Trophoblast cell (in vitro differentiated cells and primary cell): Measurements from ENCODE around the gene FRMD5.

Source experiments
- DNase-seq, 2 donors: peaks; one replicate each; pipeline ENCODE4 v3.0.0-alpha.2; 2016
- H2AFZ ChIP-seq: 2 replicates; pipeline ENCODE4 v1.6.1; 2013; ENCODE audit warnings: low read length, moderate library complexity, mild to moderate bottlenecking; ENCODE audit not compliant: insufficient read depth, poor library complexity
- H2AK5ac ChIP-seq: 2 replicates; pipeline ENCODE4 v1.6.1; 2013; ENCODE audit warnings: mild to moderate bottlenecking, low read length
- H2BK120ac ChIP-seq: 2 replicates; pipeline ENCODE4 v1.6.1; 2013; ENCODE audit warnings: low read length, mild to moderate bottlenecking, moderate library complexity; ENCODE audit not compliant: insufficient read depth, poor library complexity
- H2BK12ac ChIP-seq: 2 replicates; pipeline ENCODE4 v1.6.1; 2013; ENCODE audit warnings: mild to moderate bottlenecking, low read length, moderate library complexity
- H2BK5ac ChIP-seq: 2 replicates; pipeline ENCODE4 v1.6.1; 2013; ENCODE audit warnings: low read length, low read depth, moderate library complexity, mild to moderate bottlenecking; ENCODE audit not compliant: poor library complexity
- H3K14ac ChIP-seq: 2 replicates; pipeline ENCODE4 v1.6.1; 2013; ENCODE audit warnings: mild to moderate bottlenecking, low read length
- H3K18ac ChIP-seq: 2 replicates; pipeline ENCODE4 v1.6.1; 2013; ENCODE audit warnings: mild to moderate bottlenecking, low read length
- H3K23ac ChIP-seq: 2 replicates; pipeline ENCODE4 v1.6.1; 2013; ENCODE audit warnings: low read length
- H3K27ac ChIP-seq: 2 replicates; pipeline ENCODE4 v1.5.1; 2013; ENCODE audit warnings: low read depth, mild to moderate bottlenecking, inconsistent platforms, low read length, moderate library complexity
- H3K27me3 ChIP-seq: 2 replicates; pipeline ENCODE4 v1.6.1; 2013; ENCODE audit warnings: inconsistent platforms, mild to moderate bottlenecking, low read length, moderate library complexity; ENCODE audit not compliant: insufficient read depth
- H3K36me3 ChIP-seq, 2 experiments: 1 replicate in 1 of 2; 2 replicates in 1 of 2; pipeline ENCODE4 v1.6.1; 2013; ENCODE audit warnings: low read length in 2 of 2, mild to moderate bottlenecking in 2 of 2, moderate library complexity in 1 of 2; ENCODE audit not compliant: insufficient read depth in 2 of 2, control insufficient read depth in 1 of 2
- H3K4ac ChIP-seq: 2 replicates; pipeline ENCODE4 v1.6.1; 2013; ENCODE audit warnings: low read depth, mild to moderate bottlenecking, low read length, moderate library complexity
- H3K4me1 ChIP-seq, 2 experiments: 1 replicate in 1 of 2; 2 replicates in 1 of 2; pipeline ENCODE4 v1.6.1; 2013; ENCODE audit warnings: low read length in 2 of 2, mild to moderate bottlenecking in 2 of 2, moderate library complexity in 1 of 2; ENCODE audit not compliant: insufficient read depth in 2 of 2, control insufficient read depth in 1 of 2
- H3K4me2 ChIP-seq: 2 replicates; pipeline ENCODE4 v1.6.1; 2013; ENCODE audit warnings: inconsistent platforms, mild to moderate bottlenecking, low read length, moderate library complexity
- H3K4me3 ChIP-seq: 2 replicates; pipeline ENCODE4 v1.5.1; 2013; ENCODE audit warnings: mild to moderate bottlenecking, low read depth, low read length, inconsistent platforms
- H3K79me1 ChIP-seq: one replicate; pipeline ENCODE4 v1.6.1; 2013; ENCODE audit warnings: low read length
- H3K79me2 ChIP-seq: 2 replicates; pipeline ENCODE4 v1.6.1; 2013; ENCODE audit warnings: low read length, mild to moderate bottlenecking; ENCODE audit not compliant: control insufficient read depth, insufficient read depth, poor library complexity
- H3K9ac ChIP-seq: 2 replicates; pipeline ENCODE4 v1.6.1; 2013; ENCODE audit warnings: mild to moderate bottlenecking, low read length
- H3K9me3 ChIP-seq: 2 replicates; pipeline ENCODE4 v1.6.1; 2013; ENCODE audit warnings: low read depth, mild to moderate bottlenecking, control low read depth, inconsistent platforms, low read length; ENCODE audit not compliant: insufficient read depth
- H4K12ac ChIP-seq: 2 replicates; pipeline ENCODE4 v1.6.1; 2013; ENCODE audit warnings: low read depth, mild to moderate bottlenecking, low read length, moderate library complexity
- H4K8ac ChIP-seq: 2 replicates; pipeline ENCODE4 v1.6.1; 2013; ENCODE audit warnings: low read depth, mild to moderate bottlenecking, low read length, moderate library complexity
- H4K91ac ChIP-seq: one replicate; pipeline ENCODE4 v1.6.1; 2013; ENCODE audit warnings: low read depth, mild to moderate bottlenecking, low read length, moderate library complexity
- WGBS: extraction: QIAGEN DNeasy Blood & Tissue Kit; methylation state at CpG from one replicate; pipeline ENCODE4 v1.1.7; 2013; ENCODE audit warnings: missing lambda C conversion rate; ENCODE audit not compliant: insufficient read length, insufficient coverage; ENCODE audit errors: extremely low coverage; 5-methylcytosine and 5-hydroxymethylcytosine counted together

The FRMD5 gene

DNA sequence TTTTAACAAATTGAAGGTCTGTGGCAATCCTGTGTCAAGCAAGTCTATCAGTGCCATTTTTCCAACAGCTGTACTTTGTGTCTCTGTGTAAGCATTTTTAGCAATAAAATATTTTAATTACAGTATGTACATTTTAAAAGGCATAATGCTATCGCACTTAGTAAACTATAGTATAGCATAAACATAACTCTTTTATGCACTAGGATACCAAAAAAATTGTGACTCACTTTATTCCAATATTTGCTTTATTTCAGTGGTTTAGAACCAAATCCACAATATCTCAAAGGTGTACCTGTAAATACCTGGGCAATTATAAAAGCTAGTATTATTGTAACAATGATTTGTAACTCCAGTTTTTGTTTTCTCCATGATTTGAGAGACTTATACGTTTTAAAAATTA lies 46.5 kb downstream of the FRMD5 start:
- no peaks in the 10 kb centered on the region for H3K79me2 ChIP-seq
- no peaks in the 10 kb centered on the region for H3K9me3 ChIP-seq
- no peak overlapping the region for H3K18ac ChIP-seq
- H2BK120ac ChIP-seq: no peak overlapping the region
- no peaks in the 10 kb centered on the region for H3K27me3 ChIP-seq
- H3K36me3 ChIP-seq: peaks cover 0 to 2% of the 10 kb centered on the region in 2 experiments
- H3K9ac ChIP-seq: no peak overlapping the region
- H3K79me1 ChIP-seq: no peaks in the 10 kb centered on the region
- H2AFZ ChIP-seq: no peak overlapping the region
- H3K4me1 ChIP-seq: no peaks in the 10 kb centered on the region
- no peak overlapping the region for H4K8ac ChIP-seq
- H3K14ac ChIP-seq: no peak overlapping the region
- H3K4ac ChIP-seq: no peak overlapping the region
- no peak overlapping the region for H3K23ac ChIP-seq
- no peak overlapping the region for H4K91ac ChIP-seq
- no peak overlapping the region for H3K4me2 ChIP-seq
- H2AK5ac ChIP-seq: no peak overlapping the region
- no peak overlapping the region for H4K12ac ChIP-seq
- WGBS: no CpG with 5 or more reads among the region's 2 CpGs
- no peak for DNase-seq
- no peak overlapping the region for H2BK5ac ChIP-seq
- H3K27ac ChIP-seq: no peak overlapping the region
- no peak overlapping the region for H3K4me3 ChIP-seq
- H2BK12ac ChIP-seq: no peak overlapping the region

- Histone ChIP-seq H3K4me1 (no peaks in the 10 kb centered on the region), H4K8ac (no peak overlapping the region), H3K4me2 (no peak overlapping the region), H2BK120ac (no peak overlapping the region), H3K9ac (no peak overlapping the region), H3K18ac (no peak overlapping the region), H4K12ac (no peak overlapping the region), H2BK12ac (no peak overlapping the region), H2AK5ac (no peak overlapping the region), H3K9me3 (no peaks in the 10 kb centered on the region), H3K23ac (no peak overlapping the region), H3K79me2 (no peaks in the 10 kb centered on the region), H4K91ac (no peak overlapping the region), H3K36me3 (peaks cover 0 to 2% of the 10 kb centered on the region in 2 experiments), H3K27ac (no peak overlapping the region), H3K4me3 (no peak overlapping the region), H3K27me3 (no peaks in the 10 kb centered on the region), H3K4ac (no peak overlapping the region), H3K79me1 (no peaks in the 10 kb centered on the region), H2BK5ac (no peak overlapping the region), H2AFZ (no peak overlapping the region), H3K14ac (no peak overlapping the region)
- no peak for DNase-seq
Measured at GRCh38 chr15:44147636-44148035, 47.4 kb downstream of the FRMD5 start.

- Histone ChIP-seq H3K4me3 (no peak overlapping the region), H4K91ac (no peak overlapping the region), H3K4me1 (no peaks in the 10 kb centered on the region), H3K18ac (no peak overlapping the region), H4K8ac (no peak overlapping the region), H3K9ac (no peak overlapping the region), H3K27ac (no peak overlapping the region), H3K36me3 (no peaks in the 10 kb centered on the region), H3K9me3 (no peaks in the 10 kb centered on the region), H2BK12ac (no peak overlapping the region), H3K79me2 (no peaks in the 10 kb centered on the region), H3K14ac (no peak overlapping the region), H2AK5ac (no peak overlapping the region), H4K12ac (no peak overlapping the region), H3K4me2 (no peak overlapping the region), H3K27me3 (no peaks in the 10 kb centered on the region), H3K79me1 (no peaks in the 10 kb centered on the region), H2BK5ac (no peak overlapping the region), H3K23ac (no peak overlapping the region), H3K4ac (no peak overlapping the region), H2AFZ (no peak overlapping the region), H2BK120ac (no peak overlapping the region)
- WGBS: no CpG with 5 or more reads among the region's 3 CpGs
- DNase-seq: no peak
Measured at GRCh38 chr15:44145495-44145894, 49.6 kb downstream of the FRMD5 start.

- Histone ChIP-seq H3K79me1 (no peaks in the 10 kb centered on the region), H3K9ac (no peak overlapping the region), H3K4me2 (no peak overlapping the region), H2AK5ac (no peak overlapping the region), H4K12ac (no peak overlapping the region), H3K27me3 (no peaks in the 10 kb centered on the region), H2AFZ (no peak overlapping the region), H3K27ac (no peak overlapping the region), H4K8ac (no peak overlapping the region), H3K23ac (no peak overlapping the region), H3K9me3 (no peaks in the 10 kb centered on the region), H4K91ac (no peak overlapping the region), H3K36me3 (no peaks in the 10 kb centered on the region), H2BK12ac (no peak overlapping the region), H3K4me3 (no peak overlapping the region), H3K79me2 (no peaks in the 10 kb centered on the region), H3K14ac (no peak overlapping the region), H3K4me1 (no peaks in the 10 kb centered on the region), H3K4ac (no peak overlapping the region), H3K18ac (no peak overlapping the region), H2BK5ac (no peak overlapping the region), H2BK120ac (no peak overlapping the region)
- no peak for DNase-seq
Measured at GRCh38 chr15:44144992-44145391, 50.1 kb downstream of the FRMD5 start.

DNA sequence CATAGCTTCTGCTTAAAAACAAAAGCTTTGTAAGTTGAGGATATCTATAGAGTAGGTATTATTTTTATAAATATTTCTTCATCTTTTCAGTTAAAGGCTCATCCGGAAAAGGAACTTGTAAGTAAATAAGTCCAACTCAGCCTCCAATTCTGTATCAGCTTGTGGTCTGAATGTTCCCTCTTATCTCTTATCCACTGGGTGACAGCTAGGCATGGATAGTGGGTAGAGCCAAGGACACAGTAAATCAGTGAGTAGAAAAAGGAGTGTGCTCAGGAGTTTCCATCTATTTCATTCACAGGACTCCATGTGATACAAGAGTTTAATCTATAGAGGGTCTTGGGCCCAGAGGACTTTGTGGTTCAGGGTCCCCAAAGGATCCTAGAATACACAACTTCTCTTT lies 50.9 kb downstream of the FRMD5 start:
- no peak for DNase-seq
- Histone ChIP-seq H2BK5ac (no peak overlapping the region), H2BK12ac (no peak overlapping the region), H3K79me1 (no peaks in the 10 kb centered on the region), H3K9ac (no peak overlapping the region), H3K4ac (no peak overlapping the region), H3K4me3 (no peak overlapping the region), H4K12ac (no peak overlapping the region), H3K23ac (no peak overlapping the region), H3K14ac (no peak overlapping the region), H2AFZ (no peak overlapping the region), H3K4me1 (no peaks in the 10 kb centered on the region), H3K18ac (no peak overlapping the region), H3K27me3 (no peaks in the 10 kb centered on the region), H4K8ac (no peak overlapping the region), H3K79me2 (no peaks in the 10 kb centered on the region), H3K9me3 (no peaks in the 10 kb centered on the region), H2AK5ac (no peak overlapping the region), H3K27ac (no peak overlapping the region), H3K36me3 (no peaks in the 10 kb centered on the region), H4K91ac (no peak overlapping the region), H3K4me2 (no peak overlapping the region), H2BK120ac (no peak overlapping the region)
- WGBS: no CpG with 5 or more reads among the region's 1 CpG
